ENCODE measurements around the gene MYO5B.

DNA sequence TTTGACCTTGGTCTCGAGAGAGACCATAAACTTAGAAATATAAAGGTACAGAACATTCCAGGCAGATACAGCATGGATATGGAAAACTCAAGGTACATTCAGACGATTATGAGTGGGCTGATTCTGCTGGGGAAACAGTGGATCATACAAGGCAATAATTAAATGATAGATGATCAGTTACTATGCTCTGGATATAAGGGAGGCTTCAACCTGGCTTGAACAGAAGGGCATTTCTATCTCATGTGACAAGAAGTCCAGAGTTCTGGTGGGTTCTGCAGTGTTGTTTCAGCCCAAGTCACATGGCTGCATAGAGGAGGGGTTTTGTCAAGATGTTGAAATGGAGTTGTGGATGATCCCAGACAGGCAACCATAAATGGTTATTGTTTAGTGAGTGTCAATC lies 23.5 kb downstream of the MYO5B start:
- TF ChIP-seq, protein P1, sequence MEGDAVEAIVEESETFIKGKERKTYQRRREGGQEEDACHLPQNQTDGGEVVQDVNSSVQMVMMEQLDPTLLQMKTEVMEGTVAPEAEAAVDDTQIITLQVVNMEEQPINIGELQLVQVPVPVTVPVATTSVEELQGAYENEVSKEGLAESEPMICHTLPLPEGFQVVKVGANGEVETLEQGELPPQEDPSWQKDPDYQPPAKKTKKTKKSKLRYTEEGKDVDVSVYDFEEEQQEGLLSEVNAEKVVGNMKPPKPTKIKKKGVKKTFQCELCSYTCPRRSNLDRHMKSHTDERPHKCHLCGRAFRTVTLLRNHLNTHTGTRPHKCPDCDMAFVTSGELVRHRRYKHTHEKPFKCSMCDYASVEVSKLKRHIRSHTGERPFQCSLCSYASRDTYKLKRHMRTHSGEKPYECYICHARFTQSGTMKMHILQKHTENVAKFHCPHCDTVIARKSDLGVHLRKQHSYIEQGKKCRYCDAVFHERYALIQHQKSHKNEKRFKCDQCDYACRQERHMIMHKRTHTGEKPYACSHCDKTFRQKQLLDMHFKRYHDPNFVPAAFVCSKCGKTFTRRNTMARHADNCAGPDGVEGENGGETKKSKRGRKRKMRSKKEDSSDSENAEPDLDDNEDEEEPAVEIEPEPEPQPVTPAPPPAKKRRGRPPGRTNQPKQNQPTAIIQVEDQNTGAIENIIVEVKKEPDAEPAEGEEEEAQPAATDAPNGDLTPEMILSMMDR (optimal IDR thresholded peaks at IDR 0.05 in 1 of 3, IDR thresholded peaks at IDR 0.05 in 1 of 3, conservative IDR thresholded peaks at IDR 0.05 in 1 of 3; ENCODE audit: extremely low read depth in 1 of 3, insufficient read depth in 2 of 3, low read length in 3 of 3), result no peak
- TF ChIP-seq EZH2 (IDR thresholded peaks at IDR 0.05; ENCODE audit: low read length), result no peak

Measured in keratinocyte (primary cell).